Stimulated activated CD8-positive, alpha-beta memory T cell treated with anti-CD3 and anti-CD28 coated beads, Interleukin-7, amount 100 ng/mL, for 24 hours (primary cell): ENCODE measurements around the gene SAMMSON.

Source experiments
- DNase-seq: peaks from one replicate; pipeline ENCODE4 v3.0.0-alpha.2; 2020; ENCODE audit warnings: low read depth

The SAMMSON gene

DNA sequence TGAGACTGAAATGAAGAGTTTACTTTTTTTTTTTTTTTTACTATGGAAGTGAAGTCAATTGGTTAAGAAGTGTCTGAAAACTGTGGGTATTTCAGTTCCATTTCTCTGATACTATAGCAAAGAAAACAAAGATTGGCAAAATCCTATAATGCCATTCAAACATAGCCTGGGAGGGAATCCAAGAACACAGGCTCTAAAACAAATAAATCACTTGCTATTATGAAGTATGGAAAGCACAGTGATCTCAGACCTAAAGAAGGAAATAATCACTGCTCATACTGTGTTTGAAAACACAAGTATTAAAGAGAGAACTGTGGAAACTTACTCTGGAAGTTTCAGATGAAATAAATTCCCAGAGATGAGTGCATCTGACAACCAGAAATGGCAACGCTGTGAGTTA is 12.0 kb downstream of the SAMMSON start:
- no peak for DNase-seq

DNA sequence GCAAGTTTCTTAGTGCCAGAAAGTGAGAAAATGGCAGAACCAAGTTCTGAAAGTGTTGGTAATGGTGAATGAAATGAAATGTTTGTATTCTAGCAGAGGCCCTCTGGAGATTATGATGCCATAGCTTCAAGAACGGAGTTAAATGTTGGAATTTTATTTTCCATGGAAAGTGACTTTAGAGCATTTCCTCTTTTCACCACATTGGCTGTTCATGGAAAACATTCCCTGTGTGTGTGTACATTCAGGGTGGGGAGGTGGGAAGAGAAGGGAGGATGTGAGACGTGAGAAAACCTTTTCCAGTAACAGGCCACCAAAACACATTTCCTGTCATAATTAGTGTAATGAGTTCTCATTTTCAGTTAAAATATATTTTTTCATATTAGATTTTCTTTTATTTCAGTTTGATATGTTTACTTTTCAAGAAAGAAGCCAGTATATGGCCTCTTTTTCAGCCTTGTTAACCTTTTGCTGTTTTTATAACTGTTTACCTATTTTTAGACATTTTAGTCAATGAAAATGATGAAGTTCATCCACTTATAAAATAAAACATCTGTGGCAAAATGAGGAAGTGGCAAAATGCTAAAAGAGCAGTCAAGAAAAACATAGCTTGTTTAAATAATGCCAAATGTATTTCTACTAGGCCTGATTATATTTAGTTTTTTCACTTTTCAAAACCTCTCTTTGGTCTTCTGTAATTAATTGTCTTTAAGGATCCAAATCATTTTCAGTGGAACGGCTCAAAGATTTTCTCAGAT is 21.6 kb downstream of the SAMMSON start:
- no peak for DNase-seq

- no peak for DNase-seq
Measured at GRCh38 chr3:70028361-70028760, 28.8 kb downstream of the SAMMSON start.

GRCh38 chr3:70038693-70039092 is 39.2 kb downstream of the SAMMSON start:
- no peak for DNase-seq

GRCh38 chr3:70040386-70040785 is 40.9 kb downstream of the SAMMSON start:
- no peak for DNase-seq

- no peak for DNase-seq
Measured at GRCh38 chr3:70042641-70043040, 43.1 kb downstream of the SAMMSON start.

DNA sequence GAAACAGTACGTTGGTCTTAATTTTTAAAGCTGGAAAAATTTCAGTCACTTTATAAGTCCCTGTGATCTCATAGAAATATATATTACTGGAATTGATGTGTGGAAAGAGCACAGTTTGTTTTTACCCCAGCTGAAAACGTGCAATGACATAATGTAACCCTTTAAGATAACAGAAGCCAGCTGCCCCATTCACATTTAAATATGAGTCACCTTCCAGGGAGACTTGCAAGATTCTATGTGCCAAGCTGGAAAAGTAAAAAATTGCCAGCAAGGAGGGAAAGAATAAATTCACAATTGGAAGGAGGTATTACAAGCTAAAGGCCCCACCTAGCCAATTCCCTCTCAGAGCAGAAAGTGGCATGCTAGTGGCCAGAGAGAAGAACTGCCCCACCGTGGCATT is 50.2 kb downstream of the SAMMSON start:
- DNase-seq: no peak

GRCh38 chr3:70053293-70053692 is 53.8 kb downstream of the SAMMSON start:
- DNase-seq: no peak

- no peak for DNase-seq
Measured at GRCh38 chr3:70056081-70056480, 56.5 kb downstream of the SAMMSON start.

GRCh38 chr3:70057426-70057825 is 57.9 kb downstream of the SAMMSON start:
- no peak for DNase-seq

GRCh38 chr3:70061096-70061495 is 61.6 kb downstream of the SAMMSON start:
- no peak for DNase-seq

GRCh38 chr3:70064194-70064779 is 64.8 kb downstream of the SAMMSON start:
- DNase-seq: no peak

GRCh38 chr3:70065696-70066253 is 66.2 kb downstream of the SAMMSON start:
- no peak for DNase-seq

GRCh38 chr3:70067860-70068521 is 68.5 kb downstream of the SAMMSON start:
- no peak for DNase-seq

DNA sequence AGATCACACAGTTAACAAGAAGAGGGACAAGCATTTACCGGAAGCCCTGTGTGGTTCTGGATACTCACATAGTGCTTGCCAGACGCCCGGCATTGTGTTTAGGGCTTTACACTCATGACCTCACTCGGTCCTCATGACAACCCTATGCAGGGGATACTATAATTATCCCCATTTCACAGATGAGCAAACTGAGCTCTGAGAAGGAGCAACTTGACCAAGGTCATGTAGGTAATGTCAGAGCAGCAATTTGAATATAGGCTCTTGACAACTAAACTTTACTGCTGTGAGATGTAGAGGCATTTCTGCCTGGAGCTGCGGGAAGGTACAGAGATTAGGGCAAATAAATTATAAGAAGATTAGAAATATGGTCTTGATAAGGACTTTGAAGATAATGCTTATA is 70.0 kb downstream of the SAMMSON start:
- DNase-seq: no peak

- no peak for DNase-seq
Measured at GRCh38 chr3:70071138-70071537, 71.6 kb downstream of the SAMMSON start.

DNA sequence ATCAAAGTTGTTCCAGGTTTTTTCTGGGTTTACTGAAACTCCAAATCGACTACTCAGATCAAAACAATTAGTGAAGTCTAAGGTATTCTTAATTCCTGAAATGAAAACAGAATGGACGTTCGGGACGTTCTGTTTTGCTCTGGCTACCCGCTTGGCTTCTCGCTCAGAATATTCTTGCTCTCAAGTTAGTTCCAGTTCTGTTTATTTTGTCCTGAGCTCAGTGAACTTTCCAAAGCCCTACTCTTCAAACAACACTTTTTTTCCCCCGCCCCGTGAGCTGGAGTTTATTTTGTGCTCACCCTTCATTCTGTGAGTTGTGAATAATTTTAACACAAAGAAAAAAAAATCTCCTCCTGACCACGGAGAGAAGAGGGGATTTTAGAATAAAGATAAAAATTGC is 72.6 kb downstream of the SAMMSON start:
- no peak for DNase-seq

DNA sequence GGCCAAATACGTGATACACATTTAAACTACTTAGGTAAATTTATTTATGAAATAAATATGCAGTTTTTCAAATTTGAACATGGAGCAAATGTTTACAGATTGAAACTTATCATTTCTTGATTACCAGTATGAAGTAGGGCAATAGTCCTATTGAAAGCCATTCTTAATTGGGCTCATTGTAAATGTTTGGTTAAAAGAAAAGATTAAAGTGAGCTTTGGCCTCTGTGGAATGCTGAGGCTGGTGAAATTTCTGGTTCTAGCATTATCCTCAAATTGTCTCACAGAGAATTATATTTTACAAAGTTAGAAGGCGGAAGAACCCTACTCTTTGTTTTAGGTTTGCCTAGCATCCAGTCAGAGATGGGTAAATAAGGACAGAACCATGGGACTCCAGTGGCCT is 73.2 kb downstream of the SAMMSON start:
- no peak for DNase-seq

DNA sequence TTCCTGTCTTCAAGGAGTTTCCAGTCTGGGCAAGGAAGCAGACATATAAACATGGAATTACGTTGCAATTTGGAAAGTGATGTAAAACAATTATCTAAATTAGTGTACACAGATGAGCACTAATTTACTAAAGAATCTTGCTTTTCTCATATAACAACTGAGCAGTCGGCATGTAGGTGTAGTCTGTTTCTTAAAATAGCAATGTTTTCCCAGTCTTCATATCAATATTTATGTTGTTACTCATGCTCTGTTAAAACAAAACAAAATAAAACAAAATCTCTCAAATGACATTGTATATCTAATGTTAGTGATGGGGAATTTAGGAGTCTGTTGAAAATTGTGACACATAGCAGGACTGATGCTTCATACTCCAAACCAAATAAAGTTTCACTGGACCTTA is 75.6 kb downstream of the SAMMSON start:
- no peak for DNase-seq

DNA sequence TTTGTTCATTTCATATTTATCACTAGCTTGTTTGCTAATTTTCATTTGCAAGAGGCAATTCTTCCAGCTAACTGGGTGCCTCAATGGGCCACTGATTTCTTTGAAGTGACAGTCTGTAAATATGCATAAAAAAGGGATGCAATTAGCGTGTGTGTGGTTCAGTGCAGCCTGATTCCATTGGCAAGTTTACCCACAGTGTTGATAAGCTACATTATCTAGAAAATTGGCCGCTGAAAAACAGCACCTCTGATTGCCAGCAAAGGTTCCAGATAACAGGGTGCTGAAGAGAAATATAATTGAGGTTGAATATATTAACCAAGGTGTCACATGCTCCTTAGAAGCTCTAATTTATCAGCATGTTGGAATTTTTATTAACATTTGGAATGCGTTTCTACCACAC is 76.9 kb downstream of the SAMMSON start:
- DNase-seq: no peak

- no peak for DNase-seq
Measured at GRCh38 chr3:70078778-70079177, 79.2 kb downstream of the SAMMSON start.

DNA sequence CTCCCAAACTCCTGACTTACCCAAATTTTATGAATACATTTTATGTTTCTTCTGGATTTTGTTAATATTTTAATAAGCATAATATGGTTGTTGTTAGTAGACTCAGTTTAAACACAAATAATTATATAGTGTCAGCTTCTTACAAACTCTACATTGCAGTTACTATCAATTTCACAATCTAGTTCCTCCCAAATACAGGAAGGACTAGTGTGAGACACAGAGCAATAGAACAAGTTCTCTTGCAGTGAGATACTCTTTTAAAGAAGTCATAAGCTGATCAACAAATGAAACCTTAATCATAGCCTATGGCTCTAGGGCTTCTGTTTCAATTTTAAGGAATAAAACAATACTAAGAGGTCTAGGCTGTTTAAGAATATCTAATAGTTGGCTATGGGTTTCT is 86.1 kb downstream of the SAMMSON start:
- DNase-seq: no peak

GRCh38 chr3:70086336-70086735 is 86.8 kb downstream of the SAMMSON start:
- no peak for DNase-seq
